ENCODE data around the gene FGFR4.
A peak's percentile ranks its signal among the peaks of the same experiment; 100 is the strongest.

The FGFR4 gene

DNA sequence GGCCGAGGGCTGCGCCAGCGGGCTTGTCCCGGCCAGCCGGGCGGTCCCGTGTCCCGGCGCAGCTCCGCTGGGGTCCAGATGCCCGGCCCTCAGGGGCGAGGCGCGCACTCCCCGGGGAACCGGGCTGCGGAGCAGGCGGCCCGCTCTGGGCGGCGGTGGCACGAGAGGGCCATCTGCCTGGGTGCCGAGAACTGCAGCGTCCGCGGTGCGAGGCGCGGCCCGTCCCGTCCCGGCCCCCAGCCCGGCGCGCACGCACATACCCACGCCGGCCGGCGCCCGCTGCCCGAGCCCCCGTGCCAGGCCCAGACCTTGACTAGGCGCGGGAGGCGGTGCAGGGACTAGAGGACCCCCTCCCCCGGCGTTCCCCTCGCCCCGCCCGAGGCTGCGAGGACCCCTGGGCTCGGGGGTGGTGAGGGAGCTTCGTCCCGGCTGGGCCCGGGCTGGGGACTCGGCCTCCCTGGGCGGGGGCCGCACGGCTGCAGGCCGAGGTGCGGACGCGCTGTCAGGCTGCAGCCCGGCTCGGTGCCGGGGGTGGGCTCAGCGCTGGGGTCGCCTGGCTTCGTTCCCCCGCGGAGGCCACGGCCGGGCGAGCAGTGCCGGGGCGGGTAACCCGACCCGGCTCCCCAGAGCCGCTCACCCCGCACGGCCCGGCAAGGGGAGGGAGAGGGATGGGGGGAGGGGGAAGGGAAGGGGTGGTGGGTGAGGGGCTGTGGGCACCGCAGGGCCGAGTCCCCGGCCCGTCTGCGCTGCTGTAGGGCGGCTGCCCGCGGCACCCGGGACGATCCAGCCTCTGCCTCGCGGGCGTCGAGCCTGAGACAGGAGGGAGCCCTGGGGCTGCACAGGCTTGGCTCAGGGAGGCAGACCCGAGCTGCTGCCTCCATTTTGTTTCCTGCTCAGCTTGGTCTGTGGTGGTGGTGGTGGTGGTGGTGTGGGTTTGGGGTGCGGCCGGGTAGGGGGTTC, 45.7 kb downstream of the FGFR4 start:
- DNase-seq (ENCODE audit: low read depth in 3 of 3), result no peak

- peak; percentile 71 to 90 (median 74) for DNase-seq (ENCODE audit: low read depth in 3 of 3)
These were observed 46.6 kb downstream of the FGFR4 start, which contains the start of gene NSD1 for GRCh38 chr5:177133096-177133852. NSD1 (plus strand) TSS chr5:177133773; CDS start chr5:177135104, 1,331 bp downstream.

- peak in 2 of 3 experiments; percentile 20 to 27 for DNase-seq (ENCODE audit: low read depth in 3 of 3)
These were observed 47.4 kb downstream of the FGFR4 start for GRCh38 chr5:177133853-177134696.

GRCh38 chr5:177134697-177135225, 48.0 kb downstream of the FGFR4 start:
- DNase-seq (ENCODE audit: low read depth in 3 of 3), result no peak

- DNase-seq (ENCODE audit: low read depth in 3 of 3), result no peak
These were observed 53.6 kb downstream of the FGFR4 start for GRCh38 chr5:177140312-177140711.

DNA sequence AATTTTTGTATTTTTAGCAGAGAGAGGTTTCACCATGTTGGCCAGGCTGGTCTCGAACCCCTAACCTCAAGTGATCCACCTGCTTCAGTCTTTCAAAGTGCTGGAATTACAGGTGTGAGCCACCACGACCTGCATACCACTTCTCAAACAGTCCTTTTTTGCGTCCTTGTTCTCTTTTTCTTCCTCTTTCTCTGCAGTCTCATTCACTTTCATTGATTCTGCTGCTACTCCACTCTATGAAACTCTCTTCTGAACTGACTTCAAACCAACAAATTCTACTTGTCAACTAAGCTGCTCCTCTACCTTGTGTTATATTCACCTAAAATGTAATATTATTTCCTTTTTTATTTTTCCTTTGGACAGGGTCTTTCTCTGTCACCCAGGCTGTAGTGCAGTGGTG, 54.8 kb downstream of the FGFR4 start:
- no peak for DNase-seq (ENCODE audit: low read depth in 3 of 3)

DNA sequence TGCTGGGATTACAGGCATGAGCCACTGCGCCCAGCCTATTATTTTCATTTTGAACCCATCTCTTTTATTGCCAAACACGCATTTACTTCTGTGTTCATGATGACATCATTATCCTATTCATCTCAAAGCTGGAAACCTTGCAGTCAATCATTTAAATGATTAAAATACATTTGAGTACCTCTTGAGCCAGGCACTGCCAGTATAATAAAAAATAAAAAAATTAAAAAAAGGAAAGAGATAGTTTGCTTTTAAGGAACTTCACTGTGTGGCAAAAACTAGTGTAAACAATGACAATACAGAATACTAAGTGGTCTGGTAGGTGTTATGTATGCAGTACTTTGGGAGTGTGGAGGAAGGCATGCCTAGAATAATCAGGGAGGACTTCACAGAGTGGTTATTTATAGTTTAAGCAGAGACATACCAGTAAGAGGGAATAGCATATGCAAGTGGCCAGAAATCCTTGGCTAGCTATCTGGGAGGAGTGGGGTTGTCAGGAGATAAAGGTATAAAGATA, 55.4 kb downstream of the FGFR4 start:
- no peak for DNase-seq (ENCODE audit: low read depth in 3 of 3)

GRCh38 chr5:177142778-177143177, 56.1 kb downstream of the FGFR4 start:
- DNase-seq (ENCODE audit: low read depth in 3 of 3), result no peak

GRCh38 chr5:177146891-177147638, 60.4 kb downstream of the FGFR4 start:
- DNase-seq (ENCODE audit: low read depth in 3 of 3), result no peak

Data from stimulated activated CD4-positive, alpha-beta T cell treated with anti-CD3 and anti-CD28 coated beads, TNF-alpha, amount 100 ng/mL, for 24 hours (primary cell).